ENCODE results near the gene RBM47. TPM values are rescaled to one million over a fixed set of nuclear protein-coding genes. Genes with fewer than 3 reads are reported as not detected.

The RBM47 gene
- total RNA-seq, 1 donor from 2014 or later: 4.6 TPM

GRCh38 chr4:40514497-40514951 lies 115.1 kb downstream of the RBM47 start:
- H3K27me3 Mint-ChIP-seq (ENCODE audit: unreplicated experiment): peaks cover 3% of the 10 kb centered on the region
- H3K27ac Mint-ChIP-seq (ENCODE audit: unreplicated experiment): no peak overlapping the region
- no peak for TF ChIP-seq CTCF (IDR thresholded peaks at IDR 0.05; ENCODE audit: unreplicated experiment)

GRCh38 chr4:40511036-40511614 lies 118.5 kb downstream of the RBM47 start:
- H3K27me3 Mint-ChIP-seq (ENCODE audit: unreplicated experiment): peaks cover 3% of the 10 kb centered on the region
- no peaks in the 10 kb centered on the region for H3K36me3 Mint-ChIP-seq (ENCODE audit: low read depth, unreplicated experiment)
- H3K4me1 Mint-ChIP-seq (ENCODE audit: unreplicated experiment): no peaks in the 10 kb centered on the region
- TF ChIP-seq CTCF (IDR thresholded peaks at IDR 0.05; ENCODE audit: unreplicated experiment): no peak
- no peak for DNase-seq (ENCODE audit: low spot score)
- no peak overlapping the region for H3K27ac Mint-ChIP-seq (ENCODE audit: unreplicated experiment)
- H3K9me3 Mint-ChIP-seq (ENCODE audit: unreplicated experiment): no peaks in the 10 kb centered on the region
- H3K4me3 Mint-ChIP-seq (ENCODE audit: unreplicated experiment): no peak overlapping the region

More at GRCh38 chr4:40514497-40514951, 115.1 kb downstream of the RBM47 start:
- Mint-ChIP-seq H3K4me1 (ENCODE audit: unreplicated experiment) (peaks cover 10% of the 10 kb centered on the region), H3K4me3 (ENCODE audit: unreplicated experiment) (no peak overlapping the region), H3K9me3 (ENCODE audit: unreplicated experiment) (no peaks in the 10 kb centered on the region), H3K36me3 (ENCODE audit: low read depth, unreplicated experiment) (no peaks in the 10 kb centered on the region)
- DNase-seq (ENCODE audit: low spot score): no peak

GRCh38 chr4:40507977-40508376 lies 121.7 kb downstream of the RBM47 start:
- no peak for TF ChIP-seq CTCF (IDR thresholded peaks at IDR 0.05; ENCODE audit: unreplicated experiment)
- Mint-ChIP-seq H3K4me3 (ENCODE audit: unreplicated experiment) (no peak overlapping the region), H3K27me3 (ENCODE audit: unreplicated experiment) (no peaks in the 10 kb centered on the region), H3K4me1 (ENCODE audit: unreplicated experiment) (peaks cover 3% of the 10 kb centered on the region), H3K27ac (ENCODE audit: unreplicated experiment) (no peak overlapping the region), H3K36me3 (ENCODE audit: low read depth, unreplicated experiment) (no peaks in the 10 kb centered on the region), H3K9me3 (ENCODE audit: unreplicated experiment) (no peaks in the 10 kb centered on the region)
- DNase-seq (ENCODE audit: low spot score): no peak

- TF ChIP-seq CTCF (IDR thresholded peaks at IDR 0.05; ENCODE audit: unreplicated experiment): no peak
- no peak overlapping the region for H3K4me3 Mint-ChIP-seq (ENCODE audit: unreplicated experiment)
- no peak overlapping the region for H3K27ac Mint-ChIP-seq (ENCODE audit: unreplicated experiment)
- DNase-seq (ENCODE audit: low spot score): no peak
- H3K36me3 Mint-ChIP-seq (ENCODE audit: low read depth, unreplicated experiment): no peaks in the 10 kb centered on the region
- H3K27me3 Mint-ChIP-seq (ENCODE audit: unreplicated experiment): no peaks in the 10 kb centered on the region
- H3K4me1 Mint-ChIP-seq (ENCODE audit: unreplicated experiment): peaks cover 6% of the 10 kb centered on the region
- no peaks in the 10 kb centered on the region for H3K9me3 Mint-ChIP-seq (ENCODE audit: unreplicated experiment)
Measured at GRCh38 chr4:40506492-40506891, 123.2 kb downstream of the RBM47 start.

GRCh38 chr4:40506066-40506465 lies 123.6 kb downstream of the RBM47 start:
- Mint-ChIP-seq H3K27me3 (ENCODE audit: unreplicated experiment) (no peaks in the 10 kb centered on the region), H3K4me1 (ENCODE audit: unreplicated experiment) (peaks cover 6% of the 10 kb centered on the region), H3K27ac (ENCODE audit: unreplicated experiment) (no peak overlapping the region), H3K36me3 (ENCODE audit: low read depth, unreplicated experiment) (no peaks in the 10 kb centered on the region), H3K4me3 (ENCODE audit: unreplicated experiment) (no peak overlapping the region), H3K9me3 (ENCODE audit: unreplicated experiment) (no peaks in the 10 kb centered on the region)
- DNase-seq (ENCODE audit: low spot score): no peak
- TF ChIP-seq CTCF (IDR thresholded peaks at IDR 0.05; ENCODE audit: unreplicated experiment): no peak

Data from endothelial cell (in vitro differentiated cells).